ENCODE data around the gene SCARB2.

Gene SCARB2

GRCh38 chr4:76196376-76196775, 17.2 kb downstream of the SCARB2 start:
- Histone ChIP-seq H3K4me1 (peaks cover 35% of the 10 kb centered on the region), H3K36me3 (peaks cover 54% of the 10 kb centered on the region)

GRCh38 chr4:76195326-76195725, 18.3 kb downstream of the SCARB2 start:
- DNase-seq, result no peak
- H3K4me1 ChIP-seq, result peaks cover 24% of the 10 kb centered on the region
- H3K4me3 ChIP-seq (ENCODE audit: low read depth, low read length), result no peak overlapping the region
- H3K36me3 ChIP-seq, result peaks cover 65% of the 10 kb centered on the region
- no peaks in the 10 kb centered on the region for H3K9me3 ChIP-seq
- H3K27me3 ChIP-seq, result no peaks in the 10 kb centered on the region
- TF ChIP-seq CTCF (IDR thresholded peaks at IDR 0.05; ENCODE audit: low read depth, low read length), result no peak

More at GRCh38 chr4:76196376-76196775, 17.2 kb downstream of the SCARB2 start:
- TF ChIP-seq CTCF (IDR thresholded peaks at IDR 0.05; ENCODE audit: low read depth, low read length), result no peak
- H3K9me3 ChIP-seq, result no peaks in the 10 kb centered on the region
- DNase-seq, result no peak
- no peaks in the 10 kb centered on the region for H3K27me3 ChIP-seq
- H3K4me3 ChIP-seq (ENCODE audit: low read depth, low read length), result no peak overlapping the region

- no peaks in the 10 kb centered on the region for H3K9me3 ChIP-seq
- H3K4me1 ChIP-seq, result peaks cover 14% of the 10 kb centered on the region
- H3K27me3 ChIP-seq, result no peaks in the 10 kb centered on the region
- peaks cover 71% of the 10 kb centered on the region for H3K36me3 ChIP-seq
- no peak for DNase-seq
- H3K4me3 ChIP-seq (ENCODE audit: low read depth, low read length), result no peak overlapping the region
- no peak for TF ChIP-seq CTCF (IDR thresholded peaks at IDR 0.05; ENCODE audit: low read depth, low read length)
Measured at GRCh38 chr4:76194325-76194724, 19.3 kb downstream of the SCARB2 start.

GRCh38 chr4:76192236-76192635, 21.4 kb downstream of the SCARB2 start:
- Histone ChIP-seq H3K36me3 (peaks cover 72% of the 10 kb centered on the region), H3K4me3 (ENCODE audit: low read depth, low read length) (no peak overlapping the region), H3K27me3 (no peaks in the 10 kb centered on the region), H3K4me1 (peaks cover 5% of the 10 kb centered on the region), H3K9me3 (no peaks in the 10 kb centered on the region)
- no peak for DNase-seq
- no peak for TF ChIP-seq CTCF (IDR thresholded peaks at IDR 0.05; ENCODE audit: low read depth, low read length)

GRCh38 chr4:76188557-76188956, 25.1 kb downstream of the SCARB2 start:
- H3K27me3 ChIP-seq, result no peaks in the 10 kb centered on the region
- no peak for DNase-seq

GRCh38 chr4:76188149-76188548, 25.5 kb downstream of the SCARB2 start:
- H3K4me3 ChIP-seq (ENCODE audit: low read depth, low read length), result no peak overlapping the region
- no peaks in the 10 kb centered on the region for H3K9me3 ChIP-seq
- H3K36me3 ChIP-seq, result peaks cover 39% of the 10 kb centered on the region
- TF ChIP-seq CTCF (IDR thresholded peaks at IDR 0.05; ENCODE audit: low read depth, low read length), result no peak
- no peak for DNase-seq
- no peaks in the 10 kb centered on the region for H3K4me1 ChIP-seq
- no peaks in the 10 kb centered on the region for H3K27me3 ChIP-seq

More at GRCh38 chr4:76188557-76188956, 25.1 kb downstream of the SCARB2 start:
- Histone ChIP-seq H3K36me3 (peaks cover 43% of the 10 kb centered on the region), H3K9me3 (no peaks in the 10 kb centered on the region), H3K4me3 (ENCODE audit: low read depth, low read length) (no peak overlapping the region), H3K4me1 (no peaks in the 10 kb centered on the region)
- no peak for TF ChIP-seq CTCF (IDR thresholded peaks at IDR 0.05; ENCODE audit: low read depth, low read length)
